T-helper 22 cell (primary cell): ENCODE results near the gene ESRRB.
"Not testable (repeated sequence)": the region's sequence is repeated elsewhere in the genome, so short reads cannot be mapped to it uniquely, and the experiment has no call there.

Experiments
- DNase-seq: peaks from one replicate; pipeline ENCODE4 v3.0.0-alpha.2; 2020; ENCODE audit warnings: low read depth

Gene ESRRB

DNA sequence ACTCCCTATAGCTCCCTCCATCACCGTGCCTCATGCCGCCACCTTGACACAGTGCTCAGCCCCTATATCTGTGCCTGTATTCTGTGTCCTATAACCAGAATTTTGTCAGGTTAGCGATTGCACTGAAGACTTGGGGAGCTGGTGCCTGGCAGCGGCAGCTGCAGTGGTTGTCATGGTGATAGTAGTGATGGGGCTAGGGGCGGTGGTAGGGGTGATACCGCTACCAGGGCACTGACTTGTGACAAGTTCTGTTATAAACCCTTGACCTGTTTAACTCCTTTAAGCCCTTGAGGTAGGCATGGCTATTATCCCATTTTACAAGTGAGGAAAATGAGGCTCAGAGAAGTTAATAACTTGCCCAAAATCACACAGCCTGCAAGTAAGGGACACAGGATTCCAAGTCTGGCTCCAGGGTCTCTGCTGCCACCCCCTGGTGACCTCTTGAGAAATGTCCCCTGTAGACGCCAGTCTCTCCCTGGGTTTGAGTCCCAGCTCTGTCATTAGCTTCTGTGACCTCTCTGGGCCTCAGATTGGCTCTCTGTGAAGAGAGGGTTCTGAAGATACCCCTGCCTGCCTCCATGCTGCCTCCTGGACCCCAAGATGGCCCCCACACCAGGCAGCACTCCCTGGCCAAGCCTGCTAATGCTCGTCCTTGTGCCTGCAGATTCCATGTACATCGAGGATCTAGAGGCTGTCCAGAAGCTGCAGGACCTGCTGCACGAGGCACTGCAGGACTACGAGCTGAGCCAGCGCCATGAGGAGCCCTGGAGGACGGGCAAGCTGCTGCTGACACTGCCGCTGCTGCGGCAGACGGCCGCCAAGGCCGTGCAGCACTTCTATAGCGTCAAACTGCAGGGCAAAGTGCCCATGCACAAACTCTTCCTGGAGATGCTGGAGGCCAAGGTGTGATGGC is 121.9 kb downstream of the ESRRB start:
- DNase-seq, result no peak

DNA sequence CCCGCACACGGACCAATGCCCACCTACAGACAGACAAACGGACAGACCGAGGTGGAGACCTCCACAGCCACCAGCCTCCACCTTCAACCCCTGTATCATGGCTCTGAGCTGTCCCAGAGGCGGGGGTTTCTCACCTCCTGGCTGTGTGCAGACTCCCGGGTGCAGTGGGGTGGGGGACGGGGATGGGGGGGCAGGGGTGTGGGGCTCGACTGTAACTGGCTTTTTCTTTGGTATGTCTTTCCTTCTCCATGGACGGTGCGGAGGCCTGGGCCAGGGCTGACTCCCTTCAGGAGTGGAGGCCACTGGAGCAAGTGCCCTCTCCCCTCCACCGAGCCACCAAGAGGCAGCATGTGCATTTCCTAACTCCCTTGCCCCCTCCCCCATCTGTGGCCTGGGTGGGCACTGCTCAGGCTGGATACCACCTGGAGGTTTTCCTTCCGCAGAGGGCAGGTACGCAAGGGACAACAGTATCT is 122.6 kb downstream of the ESRRB start:
- no peak for DNase-seq

DNA sequence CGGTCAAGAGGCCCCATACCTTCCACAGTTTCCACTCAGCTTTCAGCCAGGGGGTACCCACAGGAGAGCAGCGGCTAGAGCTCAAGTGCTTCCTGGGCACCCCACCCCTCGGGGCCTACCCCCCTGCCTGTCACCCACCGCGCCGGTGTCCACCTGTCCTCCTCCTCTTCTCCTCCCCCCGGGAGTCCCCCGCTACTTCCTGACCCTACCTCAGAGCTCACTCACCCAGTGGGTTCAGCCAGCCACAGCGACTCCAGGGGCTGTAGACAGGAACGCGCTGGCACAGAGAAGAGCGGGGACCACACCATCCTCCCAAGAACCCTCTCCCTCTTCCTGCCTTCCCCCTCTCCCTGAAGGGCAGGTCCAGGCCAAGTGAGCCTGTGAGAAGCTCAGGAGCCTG is 123.0 kb downstream of the ESRRB start:
- DNase-seq, result no peak

GRCh38 chr14:76499399-76499798 is 123.5 kb downstream of the ESRRB start:
- no peak for DNase-seq

DNA sequence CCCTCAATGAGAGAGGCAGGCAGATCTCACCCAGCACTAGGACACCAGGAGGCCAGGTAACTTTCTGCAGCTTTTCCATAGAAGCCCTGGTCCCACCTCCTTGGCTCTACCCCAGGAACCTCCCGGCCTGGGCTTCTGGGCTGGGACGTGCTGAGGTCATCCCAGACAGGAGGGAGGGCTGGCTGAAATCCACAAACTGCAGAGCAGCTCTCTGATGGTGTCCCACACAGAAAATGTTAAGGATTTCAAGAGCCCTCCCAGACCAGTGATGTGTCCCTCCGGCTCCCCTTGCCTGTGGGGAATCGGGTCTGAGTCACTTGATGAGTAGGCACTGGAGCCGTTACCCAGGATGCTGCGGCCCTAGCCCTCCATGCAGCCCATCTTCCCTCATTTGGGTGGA is 124.1 kb downstream of the ESRRB start:
- DNase-seq, result no peak

DNA sequence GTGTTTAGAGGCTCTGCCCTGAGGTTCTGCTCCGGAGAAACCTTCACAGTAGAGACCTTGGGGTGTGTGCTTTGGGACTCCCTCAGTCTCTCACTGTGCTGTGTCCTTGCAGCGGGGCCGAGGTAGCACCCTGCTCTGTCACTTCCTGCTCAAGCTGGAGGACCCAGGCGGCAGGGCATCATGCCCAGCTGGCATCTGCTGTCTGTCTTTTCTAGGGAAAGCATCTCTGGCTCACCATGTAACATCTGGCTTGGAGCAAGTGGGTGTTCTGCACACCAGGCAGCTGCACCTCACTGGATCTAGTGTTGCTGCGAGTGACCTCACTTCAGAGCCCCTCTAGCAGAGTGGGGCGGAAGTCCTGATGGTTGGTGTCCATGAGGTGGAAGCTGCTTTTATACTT is 124.5 kb downstream of the ESRRB start:
- no peak for DNase-seq

GRCh38 chr14:76501156-76501720 is 125.3 kb downstream of the ESRRB start:
- no peak for DNase-seq

GRCh38 chr14:76502219-76502618 is 126.3 kb downstream of the ESRRB start:
- no peak for DNase-seq

DNA sequence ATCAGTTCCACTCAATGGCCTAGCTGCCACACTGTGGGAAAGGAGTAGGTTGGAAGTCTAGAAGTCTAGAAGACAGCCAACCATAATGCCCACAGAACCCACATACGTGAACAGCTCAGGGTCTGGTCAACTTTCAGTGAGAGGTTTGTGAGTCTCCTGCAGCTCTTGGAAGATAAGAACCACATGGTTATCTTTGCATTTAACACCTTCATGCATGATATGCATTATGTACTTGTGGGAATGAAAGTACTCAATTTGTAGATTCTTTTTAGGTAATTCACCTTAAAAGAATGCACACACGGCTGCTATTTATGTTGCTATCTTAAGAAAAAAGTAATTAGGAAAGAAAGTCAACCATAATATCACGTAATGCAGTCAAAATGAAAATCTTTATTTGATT is 126.7 kb downstream of the ESRRB start:
- DNase-seq, result no peak

- no peak for DNase-seq
These were observed 133.4 kb downstream of the ESRRB start for GRCh38 chr14:76509311-76509710.

DNA sequence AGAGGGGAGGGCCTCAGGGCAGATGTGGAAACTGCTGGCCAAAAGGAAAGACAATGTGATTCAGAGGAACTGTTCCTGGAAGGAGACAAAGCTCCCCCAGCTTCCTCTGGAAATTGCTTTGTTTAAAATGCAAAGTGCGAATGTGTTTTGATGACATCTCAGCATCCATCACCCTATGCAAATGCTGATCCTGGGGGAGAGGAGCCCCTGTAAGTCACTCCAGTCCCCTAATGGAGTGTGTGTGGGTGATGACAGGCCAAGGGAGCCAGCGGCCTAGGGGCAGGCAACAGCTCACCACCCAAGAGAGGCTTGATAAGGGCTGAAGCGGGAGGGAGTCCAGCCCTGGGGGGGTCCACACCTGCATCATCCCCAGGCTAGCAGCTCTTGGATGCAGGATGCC is 134.2 kb downstream of the ESRRB start:
- DNase-seq, result no peak

DNA sequence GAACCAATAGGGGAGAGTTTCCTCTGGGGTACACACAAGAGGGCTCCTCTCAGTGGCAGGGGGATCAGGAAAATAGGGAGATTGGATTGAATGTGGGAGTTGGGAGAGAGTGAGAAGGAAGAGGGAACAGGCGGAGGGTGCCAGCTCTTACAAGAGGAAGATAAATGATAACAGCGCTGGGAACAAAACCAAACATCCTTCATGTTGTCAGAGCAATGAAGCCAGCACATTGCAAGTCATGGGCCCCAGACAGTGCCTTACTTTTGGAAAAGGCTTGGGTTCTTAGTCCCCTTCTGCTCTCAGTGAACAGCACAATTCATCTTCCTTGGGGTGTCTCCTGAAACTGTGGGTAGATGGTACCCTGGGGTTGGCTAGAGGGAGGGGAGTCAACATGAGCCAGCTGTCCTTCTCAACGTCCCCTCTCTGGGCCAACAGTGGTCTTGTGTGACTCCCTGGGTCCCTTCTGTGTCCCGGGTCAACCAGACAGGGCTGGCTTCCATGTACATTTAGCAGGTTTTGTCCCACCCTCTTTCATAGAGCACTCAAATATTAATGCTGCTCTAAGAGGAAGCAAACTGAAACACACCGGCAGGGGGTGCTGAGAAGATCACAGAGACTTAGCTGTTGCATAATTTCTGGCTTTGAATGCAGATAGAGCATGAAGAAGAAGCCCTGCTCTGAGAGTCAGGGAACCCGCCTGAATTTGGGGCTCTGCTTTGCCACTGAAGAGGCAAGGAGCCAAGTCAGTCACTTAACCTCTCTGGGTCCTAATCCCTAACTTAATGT is 138.5 kb downstream of the ESRRB start:
- no peak for DNase-seq

DNA sequence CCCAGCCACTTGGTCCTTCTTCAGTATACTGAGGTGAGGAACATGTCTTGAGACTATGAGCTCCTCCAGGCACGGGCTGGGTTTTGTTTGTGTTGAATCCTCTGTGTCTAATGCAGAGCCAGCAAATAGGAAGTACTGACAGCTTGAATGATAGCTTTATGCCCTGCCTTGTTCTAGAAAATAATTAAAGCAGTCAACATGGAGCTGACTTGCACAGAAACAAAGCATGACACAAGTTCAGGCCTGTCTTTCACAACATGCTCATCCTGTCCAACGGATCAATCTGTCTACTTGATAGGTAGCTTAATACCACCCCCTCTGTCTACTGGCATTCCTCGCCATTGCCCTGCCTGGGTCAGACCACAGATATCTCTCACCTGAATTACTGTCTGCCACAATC is 140.9 kb downstream of the ESRRB start:
- DNase-seq, result no peak

DNA sequence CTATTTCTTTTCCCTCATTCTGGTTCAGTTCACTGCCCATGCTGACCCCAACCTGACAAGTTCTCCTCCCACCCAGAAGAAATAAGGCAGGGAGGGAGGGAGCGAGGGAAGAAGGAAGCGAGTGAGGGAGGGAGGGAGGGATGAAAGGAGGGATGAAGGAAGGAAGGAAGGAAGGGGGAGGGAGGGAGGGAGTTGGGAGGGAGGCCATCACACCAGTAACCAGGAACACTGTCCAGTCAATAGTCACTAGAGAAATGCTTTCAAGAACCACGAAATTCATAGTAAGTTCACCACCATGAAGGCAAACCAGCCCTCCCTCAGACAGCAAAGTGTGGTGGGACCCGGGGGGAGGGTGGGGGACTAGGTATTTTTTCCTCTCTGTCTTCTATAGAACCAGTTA is 142.4 kb downstream of the ESRRB start:
- no peak for DNase-seq

- DNase-seq, result no peak
These were observed 149.3 kb downstream of the ESRRB start for GRCh38 chr14:76525106-76525821.

DNA sequence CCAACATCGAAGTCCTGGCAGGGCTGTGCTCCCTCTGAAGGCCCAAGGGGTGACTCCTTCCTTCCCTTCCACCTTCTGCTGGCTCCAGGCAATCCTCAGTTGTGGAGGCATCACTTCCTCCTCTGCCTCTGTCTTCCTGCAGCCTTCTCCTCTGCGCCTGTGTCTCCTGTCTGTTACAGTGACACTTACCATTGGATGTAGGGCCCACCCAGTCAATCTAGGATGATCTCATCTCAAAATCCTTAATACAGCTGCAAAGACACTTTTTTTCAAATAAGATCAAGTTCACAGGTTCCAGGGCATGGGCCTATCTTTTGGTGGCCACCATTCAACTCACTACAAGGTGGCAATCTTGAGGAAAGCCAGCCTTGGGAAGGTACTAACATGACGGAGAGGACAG is 155.1 kb downstream of the ESRRB start:
- DNase-seq, result no peak

DNA sequence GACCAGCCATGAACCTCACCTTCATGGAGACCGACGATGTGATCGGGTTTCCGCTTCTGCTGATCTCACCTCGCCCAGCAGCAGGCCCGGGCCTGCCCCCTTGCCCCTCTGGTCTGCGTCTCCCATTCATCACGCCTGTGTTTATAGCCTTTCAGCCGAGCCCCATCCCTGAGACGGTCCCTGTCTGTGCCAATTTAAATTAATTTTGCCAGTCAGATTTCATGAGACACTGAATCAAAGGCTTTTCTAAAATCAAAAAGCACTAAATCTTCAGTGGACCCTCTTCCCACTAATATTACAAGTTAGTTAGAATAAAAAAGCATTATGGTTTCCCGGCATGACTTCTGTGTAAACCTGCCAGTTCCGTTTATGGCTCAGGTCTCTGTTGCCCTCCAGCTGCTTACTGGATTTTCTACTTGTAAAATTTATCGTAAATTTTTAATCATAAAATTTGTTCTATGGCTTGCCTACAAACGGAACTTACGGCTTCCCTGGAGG is 155.9 kb downstream of the ESRRB start:
- DNase-seq, result no peak

GRCh38 chr14:76536636-76537035 is 160.7 kb downstream of the ESRRB start:
- not testable (repeated sequence) for DNase-seq

DNA sequence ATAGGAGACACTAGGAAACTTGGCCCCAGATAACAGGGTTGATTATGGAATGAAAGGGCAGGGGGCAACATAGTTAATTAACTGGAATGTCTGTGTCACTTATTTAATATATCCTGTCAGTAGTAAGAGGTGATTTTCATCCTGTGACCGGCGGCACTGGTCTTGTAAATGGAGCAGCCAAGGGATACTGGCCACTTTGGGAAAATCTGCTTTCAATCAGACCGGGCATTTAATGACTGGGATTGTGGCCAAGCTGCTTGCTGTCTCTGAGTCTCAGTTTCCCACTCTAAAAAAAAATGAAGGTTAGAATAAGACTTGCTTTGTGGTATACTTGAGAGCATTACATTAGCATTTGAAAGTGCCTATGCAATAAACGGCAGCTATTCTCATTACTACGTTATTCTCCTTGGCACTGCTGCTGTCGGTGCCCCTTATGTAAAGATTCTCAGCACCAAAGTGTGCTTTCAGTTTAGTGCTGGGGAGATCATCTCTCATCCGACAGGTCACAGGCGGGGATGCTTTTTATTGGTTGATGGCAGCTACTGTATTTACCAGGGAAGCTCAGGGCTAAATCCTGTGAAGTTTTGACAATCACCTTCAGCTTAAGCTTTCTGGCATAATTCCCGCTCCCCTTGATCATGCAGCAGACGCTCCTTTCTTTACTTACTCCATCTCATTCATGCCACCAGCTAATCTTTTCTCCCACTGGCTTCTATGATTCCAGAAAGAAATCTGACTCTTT is 162.1 kb downstream of the ESRRB start:
- no peak for DNase-seq

- no peak for DNase-seq
These were observed 162.7 kb downstream of the ESRRB start for GRCh38 chr14:76538648-76539008.

GRCh38 chr14:76539130-76539529 is 163.2 kb downstream of the ESRRB start:
- DNase-seq, result no peak
